ENCODE measurements around the gene NTRK3. TPM values are rescaled to one million over a fixed set of nuclear protein-coding genes. Genes with fewer than 3 reads are reported as not detected.

Gene NTRK3
- total and polyA plus RNA-seq, 2 of the 8 experiments (the other 6 are each of a cell fraction or from before 2014, with no cell fraction given) = 4.5 to 6.8 TPM

DNA sequence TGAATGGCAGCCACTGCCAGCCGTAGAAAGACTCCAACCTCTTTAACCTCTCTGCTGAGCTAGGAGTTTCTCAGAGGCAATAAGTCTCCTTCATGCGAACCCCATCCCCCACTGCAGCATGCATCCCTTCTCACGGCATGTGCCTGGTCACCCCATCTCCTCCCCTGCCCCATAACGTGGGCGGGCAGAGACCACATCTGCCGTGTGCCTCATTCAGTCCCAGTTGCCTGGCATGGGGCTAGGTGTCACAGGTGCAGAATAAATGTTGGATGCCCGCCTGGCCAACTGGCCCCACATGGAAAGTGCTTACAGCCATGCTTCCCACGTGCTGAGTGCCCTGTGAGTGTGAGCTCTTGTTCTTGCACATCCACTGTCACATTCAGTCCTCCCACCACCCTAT is 43.5 kb upstream of the NTRK3 start:
- 84% methylated on average over 8 of the region's 8 CpGs; no CpG with 5 or more reads in 1 of the 2 experiments for WGBS, 2 experiments (ENCODE audit: extremely low coverage in 1 of 2, insufficient coverage in 1 of 2, insufficient read length in 1 of 2, insufficient replicate concordance in 2 of 2, low coverage in 1 of 2, low lambda C conversion rate in 2 of 2, missing lambda C conversion rate in 1 of 2)

More for the DNA sequence above, 43.5 kb upstream of the NTRK3 start:
- no peak overlapping the region for H2BK20ac ChIP-seq (ENCODE audit: low read length)
- H2BK120ac ChIP-seq (replicated peaks; ENCODE audit: low read depth, low read length) = no peak overlapping the region
- peaks cover 6 to 18% (median 9%) of the 10 kb centered on the region in 4 experiments for H3K4me1 ChIP-seq (replicated peaks in 1 of 4; ENCODE audit: control insufficient read depth in 3 of 4, insufficient read depth in 4 of 4, low read length in 3 of 4)
- peak overlapping the region; percentile 45 for H4K5ac ChIP-seq (ENCODE audit: insufficient read length, low read depth, low read length)
- FAIRE-seq (no peak), DNase-seq (ENCODE audit: low read depth in 1 of 2, low spot score in 2 of 2) (no peak)
- TF ChIP-seq BRCA1 (IDR thresholded peaks at IDR 0.05; ENCODE audit: low read depth, low read length) (no peak), GABPA (IDR thresholded peaks at IDR 0.05; ENCODE audit: borderline replicate concordance, insufficient read depth, low read length) (no peak), CBX5 (IDR thresholded peaks at IDR 0.05; ENCODE audit: low read depth, low read length) (no peak), RNF2 (IDR thresholded peaks at IDR 0.05; ENCODE audit: borderline replicate concordance, low read depth, low read length, missing control alignments, poor library complexity, severe bottlenecking) (no peak), MAX (IDR thresholded peaks at IDR 0.05) (peak; percentile 83)
- TF ChIP-seq, protein P1, sequence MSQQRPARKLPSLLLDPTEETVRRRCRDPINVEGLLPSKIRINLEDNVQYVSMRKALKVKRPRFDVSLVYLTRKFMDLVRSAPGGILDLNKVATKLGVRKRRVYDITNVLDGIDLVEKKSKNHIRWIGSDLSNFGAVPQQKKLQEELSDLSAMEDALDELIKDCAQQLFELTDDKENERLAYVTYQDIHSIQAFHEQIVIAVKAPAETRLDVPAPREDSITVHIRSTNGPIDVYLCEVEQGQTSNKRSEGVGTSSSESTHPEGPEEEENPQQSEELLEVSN (IDR thresholded peaks at IDR 0.05) = peak; percentile 66
- no peak overlapping the region for H2AK5ac ChIP-seq (ENCODE audit: low read depth, low read length)
- H2BK12ac ChIP-seq (ENCODE audit: low read depth, low read length) = peak overlapping the region; percentile 83
- H2AFZ ChIP-seq (ENCODE audit: low read length) = no peak overlapping the region
- no peak overlapping the region for H3K56ac ChIP-seq (replicated peaks; ENCODE audit: insufficient read length, low read depth, low read length)
- H4K8ac ChIP-seq (ENCODE audit: extremely low read depth, insufficient read depth, low read length) = no peak overlapping the region; the same call in 1 of the 2 replicates
- no peak overlapping the region for H2BK15ac ChIP-seq (ENCODE audit: low read length)
- no peak overlapping the region for H3K27ac ChIP-seq (ENCODE audit: low read depth, low read length)
- H3K14ac ChIP-seq (ENCODE audit: insufficient read length) = no peak overlapping the region
- no peak overlapping the region for H3K23ac ChIP-seq (ENCODE audit: insufficient read length)
- H4K91ac ChIP-seq (replicated peaks; ENCODE audit: insufficient read length, low read length) = peak overlapping the region; percentile 49
- no peak overlapping the region for H3K4me3 ChIP-seq (ENCODE audit: extremely low read depth in 1 of 4, insufficient read depth in 2 of 4, low read depth in 3 of 4, low read length in 4 of 4)
- no peak overlapping the region; a peak in 1 of 4 replicates for H3K4me2 ChIP-seq (ENCODE audit: insufficient read depth in 1 of 2, low read depth in 2 of 2, low read length in 2 of 2)
- no peak overlapping the region for H3K18ac ChIP-seq (ENCODE audit: extremely low read depth, low read length)
- no peaks in the 10 kb centered on the region for H4K20me1 ChIP-seq (replicated peaks in 1 of 2; ENCODE audit: control insufficient read depth in 1 of 2, insufficient read depth in 2 of 2, low read length in 2 of 2)
- H3K27me3 ChIP-seq (replicated peaks in 1 of 4; ENCODE audit: control insufficient read depth in 3 of 4, extremely low read depth in 1 of 4, insufficient read depth in 3 of 4, low read length in 3 of 4) = no peaks in the 10 kb centered on the region
- no peaks in the 10 kb centered on the region for H3K79me1 ChIP-seq (ENCODE audit: low read depth, low read length)
- H3K9ac ChIP-seq (replicated peaks in 1 of 4; ENCODE audit: extremely low read depth in 1 of 4, low read depth in 3 of 4, low read length in 3 of 4) = no peak overlapping the region
- no peaks in the 10 kb centered on the region for H3K36me3 ChIP-seq (ENCODE audit: control insufficient read depth in 2 of 4, insufficient read depth in 4 of 4, low read length in 3 of 4)
- ChIA-PET CTCF (ENCODE audit: partially characterized antibody) (interaction anchor here (0.9 to 4.4 kb wide), 15 partner anchors 9 to 150 kb away, joined by 3 to 43 read pairs (median 5); partner anchors contain the start of gene NTRK3), POLR2A (ENCODE audit: partially characterized antibody) (no interaction called here)
- H3K79me2 ChIP-seq (ENCODE audit: control insufficient read depth in 1 of 2, insufficient read depth in 2 of 2, low read length in 2 of 2) = no peaks in the 10 kb centered on the region
- H3K9me3 ChIP-seq (ENCODE audit: insufficient read depth in 2 of 2, low read depth in 1 of 2, low read length in 1 of 2) = no peaks in the 10 kb centered on the region
- H3K4ac ChIP-seq (replicated peaks; ENCODE audit: insufficient read length, low read depth, low read length) = no peak overlapping the region
- H3K23me2 ChIP-seq (ENCODE audit: low read depth, low read length) = no peaks in the 10 kb centered on the region
- H2BK5ac ChIP-seq (ENCODE audit: low read depth, low read length) = no peak overlapping the region
